Gastroesophageal sphincter (tissue), 4 donors: Measurements from ENCODE around the gene FOXO1. TPM values are rescaled to one million over a fixed set of nuclear protein-coding genes. Genes with fewer than 3 reads are reported as not detected.

ENCODE experiments used
- ATAC-seq: fragments of 150-250 bp; one replicate; pipeline ENCODE4 v1.9.1; 2016; ENCODE audit warnings: mild to moderate bottlenecking, moderate library complexity
- H3K27ac ChIP-seq, 4 donors: fragments of 200-600 bp; sonication (generic) in 3 of 4; 1 replicate in 3 of 4; 2 replicates in 1 of 4; pipeline ENCODE4 v1.5.1; 2016 to 2019
- H3K27me3 ChIP-seq: fragments of 200-600 bp; sonication (generic); one replicate; pipeline ENCODE4 v1.5.1; 2019
- H3K36me3 ChIP-seq, 2 donors: fragments of 200-600 bp; sonication (generic); one replicate each; pipeline ENCODE4 v1.5.1; 2019; ENCODE audit warnings: control low read depth in 1 of 2
- H3K4me1 ChIP-seq, 3 donors: fragments of 200-600 bp; sonication (generic); 1 replicate in 2 of 3; 2 replicates in 1 of 3; pipeline ENCODE4 v1.5.1; 2016 to 2019; ENCODE audit warnings: control low read depth in 2 of 3
- H3K4me3 ChIP-seq, 2 donors: fragments of 200-600 bp; sonication (generic); one replicate each; pipeline ENCODE4 v1.5.1; 2019; ENCODE audit warnings: mild to moderate bottlenecking in 1 of 2, moderate library complexity in 1 of 2
- H3K9me3 ChIP-seq, 3 donors: fragments of 200-600 bp; sonication (generic); one replicate each; pipeline ENCODE4 v1.5.1; 2017 to 2019; ENCODE audit warnings: control low read depth in 2 of 3
- EP300 ChIP-seq: sonication (generic); formaldehyde crosslinking; IDR thresholded peaks from one replicate; pipeline ENCODE4 v1.6.1; 2017; ENCODE audit warnings: antibody characterized with exemption, mild to moderate bottlenecking
- POLR2A ChIP-seq, 2 donors: fragments of 450-650 bp; IDR thresholded peaks; one replicate each; pipeline ENCODE4 v1.6.1; 2017; ENCODE audit warnings: antibody characterized with exemption in 2 of 2, mild to moderate bottlenecking in 2 of 2, moderate library complexity in 1 of 2
- POLR2AphosphoS5 ChIP-seq: sonication (generic); formaldehyde crosslinking; IDR thresholded peaks from one replicate; pipeline ENCODE4 v1.6.1; 2017; ENCODE audit warnings: antibody characterized with exemption
- WGBS, 2 donors: methylation state at CpG; one replicate each; pipeline ENCODE4 v1.1.5; 2018; ENCODE audit warnings: low coverage in 1 of 2; 5-methylcytosine and 5-hydroxymethylcytosine counted together
- total RNA-seq, 4 donors: library from RNA; depleted of rRNA; stranded (reverse); fragments of >200 nt; gene quantifications; one replicate each; pipeline ENCODE4 v1.1.0, GENCODE V29; 2016
- TF ChIP-seq, protein P1 (sequence below), 4 experiments: fragments of 200-600 bp in 2 of 4; fragments of 450-650 bp in 2 of 4; sonication (generic) in 1 of 4; IDR thresholded peaks; one replicate each; pipeline ENCODE4 v1.5.1; 2017 to 2019; ENCODE audit warnings: antibody characterized with exemption in 4 of 4, mild to moderate bottlenecking in 2 of 4, moderate library complexity in 2 of 4

Gene FOXO1
- total RNA-seq, 4 donors from 2014 or later, result 52.4 to 72.2 (median 59.5) TPM

DNA sequence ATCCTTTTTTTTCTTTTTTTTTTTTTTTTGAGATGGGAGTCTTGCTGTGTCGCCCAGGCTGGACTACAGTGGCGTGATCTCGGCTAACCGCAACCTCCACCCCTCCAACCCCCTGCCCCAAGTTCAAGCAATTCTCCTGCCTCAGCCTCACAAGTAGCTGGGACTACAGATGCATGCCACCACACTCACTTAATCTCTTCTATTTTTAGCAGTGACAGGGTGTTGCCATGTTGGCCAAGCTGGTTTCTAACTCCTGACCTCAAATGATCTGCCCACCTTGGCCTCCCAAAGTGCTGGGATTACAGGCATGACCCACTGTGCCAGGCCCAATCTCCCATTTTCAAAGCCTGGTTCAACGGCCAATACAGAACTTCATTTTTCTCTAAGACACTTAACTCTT lies 9.1 kb downstream of the FOXO1 start:
- no peak for ATAC-seq
- H3K4me1 ChIP-seq, result peaks cover 9 to 95% (median 29%) of the 10 kb centered on the region in 3 donors
- H3K27me3 ChIP-seq, result no peaks in the 10 kb centered on the region
- H3K4me3 ChIP-seq, result no peak overlapping the region
- no peaks in the 10 kb centered on the region for H3K36me3 ChIP-seq
- 79 to 89% methylated on average over 4 to 5 of the region's 5 CpGs for WGBS, 2 donors
- no peak for TF ChIP-seq POLR2AphosphoS5
- TF ChIP-seq POLR2A (IDR thresholded peaks at IDR 0.05), result no peak
- TF ChIP-seq, protein P1, sequence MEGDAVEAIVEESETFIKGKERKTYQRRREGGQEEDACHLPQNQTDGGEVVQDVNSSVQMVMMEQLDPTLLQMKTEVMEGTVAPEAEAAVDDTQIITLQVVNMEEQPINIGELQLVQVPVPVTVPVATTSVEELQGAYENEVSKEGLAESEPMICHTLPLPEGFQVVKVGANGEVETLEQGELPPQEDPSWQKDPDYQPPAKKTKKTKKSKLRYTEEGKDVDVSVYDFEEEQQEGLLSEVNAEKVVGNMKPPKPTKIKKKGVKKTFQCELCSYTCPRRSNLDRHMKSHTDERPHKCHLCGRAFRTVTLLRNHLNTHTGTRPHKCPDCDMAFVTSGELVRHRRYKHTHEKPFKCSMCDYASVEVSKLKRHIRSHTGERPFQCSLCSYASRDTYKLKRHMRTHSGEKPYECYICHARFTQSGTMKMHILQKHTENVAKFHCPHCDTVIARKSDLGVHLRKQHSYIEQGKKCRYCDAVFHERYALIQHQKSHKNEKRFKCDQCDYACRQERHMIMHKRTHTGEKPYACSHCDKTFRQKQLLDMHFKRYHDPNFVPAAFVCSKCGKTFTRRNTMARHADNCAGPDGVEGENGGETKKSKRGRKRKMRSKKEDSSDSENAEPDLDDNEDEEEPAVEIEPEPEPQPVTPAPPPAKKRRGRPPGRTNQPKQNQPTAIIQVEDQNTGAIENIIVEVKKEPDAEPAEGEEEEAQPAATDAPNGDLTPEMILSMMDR (IDR thresholded peaks at IDR 0.05), result no peak
- TF ChIP-seq EP300, result no peak
- no peak overlapping the region for H3K27ac ChIP-seq
- no peaks in the 10 kb centered on the region for H3K9me3 ChIP-seq

GRCh38 chr13:40656358-40656757 lies 10.1 kb downstream of the FOXO1 start:
- Histone ChIP-seq H3K36me3 (no peaks in the 10 kb centered on the region), H3K27ac (no peak overlapping the region), H3K27me3 (no peaks in the 10 kb centered on the region), H3K4me1 (peaks cover 9 to 85% (median 29%) of the 10 kb centered on the region in 3 donors), H3K9me3 (no peaks in the 10 kb centered on the region), H3K4me3 (no peak overlapping the region)
- no peak for TF ChIP-seq POLR2A (IDR thresholded peaks at IDR 0.05)
- ATAC-seq, result no peak
- WGBS, 2 donors, result 31 to 70% methylated on average over 1 of the region's 1 CpG

DNA sequence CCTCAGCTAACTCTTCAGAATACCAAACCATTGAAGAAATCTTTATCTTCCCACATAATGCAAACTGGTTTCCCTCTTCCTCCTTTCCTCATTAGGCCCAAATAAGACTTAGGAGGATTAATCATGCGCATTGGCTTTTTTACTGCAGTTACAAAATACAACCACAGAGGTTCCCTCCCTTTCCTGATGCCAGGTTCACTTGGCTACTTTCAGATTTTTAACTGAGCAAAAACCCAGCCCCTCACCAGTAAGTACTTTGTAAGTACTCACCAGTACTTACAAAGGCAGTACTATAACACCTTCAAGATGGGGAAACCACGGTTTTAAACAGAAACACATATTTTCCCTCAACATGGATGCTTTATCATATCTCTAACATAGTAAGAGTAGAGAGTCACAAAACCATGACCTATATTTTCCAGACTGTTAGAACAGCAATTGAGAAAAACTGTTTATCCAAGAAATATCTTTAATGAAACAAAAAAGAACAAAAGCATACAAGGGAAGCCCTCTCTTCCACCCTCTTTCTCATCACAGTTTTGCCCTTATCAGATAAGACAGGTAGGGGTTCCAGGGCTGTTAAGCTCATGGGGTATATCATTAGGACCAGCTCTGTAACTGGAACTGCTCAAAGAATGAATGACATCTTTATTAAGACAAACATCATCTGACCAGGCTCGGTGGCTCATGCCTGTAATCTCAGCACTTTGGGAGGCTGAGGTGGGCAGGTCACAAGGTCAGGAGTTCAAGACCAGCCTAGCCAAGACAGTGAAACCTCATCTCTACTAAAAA lies 12.7 kb downstream of the FOXO1 start:
- Histone ChIP-seq H3K27ac (no peak overlapping the region), H3K4me3 (no peak overlapping the region), H3K27me3 (no peaks in the 10 kb centered on the region), H3K9me3 (no peaks in the 10 kb centered on the region), H3K4me1 (peaks cover 14 to 76% (median 41%) of the 10 kb centered on the region in 3 donors), H3K36me3 (no peaks in the 10 kb centered on the region)
- 46 to 63% methylated on average over 2 of the region's 3 CpGs for WGBS, 2 donors
- TF ChIP-seq POLR2A (IDR thresholded peaks at IDR 0.05), result no peak
- no peak for TF ChIP-seq EP300
- TF ChIP-seq, protein P1 (IDR thresholded peaks at IDR 0.05), result peak in 1 of 4 experiments; percentile 11
- no peak for TF ChIP-seq POLR2AphosphoS5
- ATAC-seq, result no peak

DNA sequence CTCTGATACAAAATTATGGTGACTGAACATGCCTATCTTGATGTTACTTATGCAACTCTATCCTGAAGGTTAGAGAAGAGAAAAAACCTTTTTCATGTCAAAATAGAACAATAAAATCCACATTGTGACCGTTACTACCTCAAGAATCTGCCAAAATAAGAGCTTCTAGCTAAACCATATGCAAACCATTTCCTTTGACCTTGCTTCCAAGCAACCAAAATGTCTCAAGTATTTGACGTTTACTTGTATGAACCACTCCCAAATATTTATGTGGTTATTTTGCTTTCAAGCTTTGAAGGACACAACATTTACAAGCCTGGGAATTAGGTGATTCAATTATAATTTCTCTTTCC lies 13.9 kb downstream of the FOXO1 start:
- H3K27ac ChIP-seq, result no peak overlapping the region
- no peaks in the 10 kb centered on the region for H3K36me3 ChIP-seq
- TF ChIP-seq EP300, result no peak
- TF ChIP-seq POLR2AphosphoS5, result no peak
- TF ChIP-seq, protein P1 (IDR thresholded peaks at IDR 0.05), result no peak
- TF ChIP-seq POLR2A (IDR thresholded peaks at IDR 0.05), result no peak
- WGBS, 2 donors, result 46 to 59% methylated on average over 2 of the region's 2 CpGs
- peaks cover 20 to 76% (median 35%) of the 10 kb centered on the region in 3 donors for H3K4me1 ChIP-seq
- ATAC-seq, result no peak
- H3K27me3 ChIP-seq, result no peaks in the 10 kb centered on the region
- no peak overlapping the region for H3K4me3 ChIP-seq
- no peaks in the 10 kb centered on the region for H3K9me3 ChIP-seq

DNA sequence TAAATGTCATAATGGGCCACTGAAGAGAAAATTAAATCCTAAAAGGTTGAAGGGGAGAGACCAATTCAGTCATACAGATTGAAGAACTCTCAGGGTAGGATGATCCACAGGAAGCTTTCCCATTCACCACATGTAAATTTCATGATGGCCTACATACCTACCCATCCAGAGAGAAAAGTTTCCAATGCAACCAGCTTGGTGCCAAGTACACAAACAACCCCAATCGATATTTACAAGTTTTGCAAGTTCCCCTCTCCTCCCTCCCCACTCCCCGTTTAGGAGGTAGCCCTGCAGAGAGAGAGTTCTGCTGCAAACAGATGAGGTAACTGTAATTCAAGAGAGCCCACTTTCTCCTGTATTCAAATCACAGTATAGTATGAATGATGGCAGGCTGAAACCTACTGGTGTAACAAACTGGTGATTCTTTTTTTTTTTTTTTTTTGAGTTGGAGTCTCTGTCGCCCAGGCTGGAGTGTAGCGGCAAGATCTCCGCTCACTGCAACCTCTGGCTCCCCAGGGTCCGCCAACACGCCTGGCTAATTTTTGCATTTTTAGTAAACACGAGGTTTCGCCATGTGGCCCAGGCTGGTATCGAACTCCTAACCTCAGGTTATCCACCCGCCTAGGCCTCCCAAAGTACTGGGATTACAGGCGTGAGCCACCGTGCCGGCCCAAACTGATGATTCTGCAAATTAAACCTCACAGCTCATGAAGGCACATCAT lies 14.4 kb downstream of the FOXO1 start:
- WGBS, 2 donors, result 83 to 86% methylated on average over 6 to 13 of the region's 14 CpGs
- no peak for ATAC-seq
- Histone ChIP-seq H3K9me3 (no peaks in the 10 kb centered on the region), H3K27me3 (no peaks in the 10 kb centered on the region), H3K27ac (no peak overlapping the region), H3K36me3 (no peaks in the 10 kb centered on the region), H3K4me3 (no peak overlapping the region), H3K4me1 (peaks cover 24 to 76% (median 32%) of the 10 kb centered on the region in 3 donors)
- TF ChIP-seq EP300, result no peak
- no peak for TF ChIP-seq POLR2A (IDR thresholded peaks at IDR 0.05)
- TF ChIP-seq, protein P1 (IDR thresholded peaks at IDR 0.05), result no peak
- TF ChIP-seq POLR2AphosphoS5, result no peak
